SK-N-SH treated with all-trans-retinoic acid at 6 μM for 48 hours (cell line): ENCODE measurements around the gene POLR2H.

Experiments
- OSR1 ChIP-seq: fragments of 250-450 bp; sonication (Bioruptor Pico); IDR thresholded peaks from 2 replicates; pipeline ENCODE4 v1.8.0; 2022; ENCODE audit warnings: moderate library complexity, mild to moderate bottlenecking, inconsistent platforms
- PPARA ChIP-seq: fragments of 250-450 bp; sonication (Bioruptor Pico); IDR thresholded peaks from 2 replicates; pipeline ENCODE4 v1.5.0; 2020; ENCODE audit warnings: mild to moderate bottlenecking, borderline replicate concordance
- RARB ChIP-seq: fragments of 250-450 bp; sonication (Bioruptor Pico); IDR thresholded peaks from 2 replicates; pipeline ENCODE4 v1.8.0; 2021; ENCODE audit warnings: mild to moderate bottlenecking, moderate library complexity
- ZFP30 ChIP-seq: fragments of 450-650 bp; formaldehyde crosslinking; IDR thresholded peaks from 2 replicates; pipeline ENCODE4 v1.5.0; 2022; ENCODE audit warnings: mild to moderate bottlenecking, moderate library complexity
- TF ChIP-seq, protein P1 (sequence below): fragments of 250-450 bp; sonication (Bioruptor Pico); IDR thresholded peaks from 2 replicates; pipeline ENCODE4 v1.8.0; 2021; ENCODE audit warnings: low read depth, mild to moderate bottlenecking, moderate library complexity, borderline replicate concordance

DNA sequence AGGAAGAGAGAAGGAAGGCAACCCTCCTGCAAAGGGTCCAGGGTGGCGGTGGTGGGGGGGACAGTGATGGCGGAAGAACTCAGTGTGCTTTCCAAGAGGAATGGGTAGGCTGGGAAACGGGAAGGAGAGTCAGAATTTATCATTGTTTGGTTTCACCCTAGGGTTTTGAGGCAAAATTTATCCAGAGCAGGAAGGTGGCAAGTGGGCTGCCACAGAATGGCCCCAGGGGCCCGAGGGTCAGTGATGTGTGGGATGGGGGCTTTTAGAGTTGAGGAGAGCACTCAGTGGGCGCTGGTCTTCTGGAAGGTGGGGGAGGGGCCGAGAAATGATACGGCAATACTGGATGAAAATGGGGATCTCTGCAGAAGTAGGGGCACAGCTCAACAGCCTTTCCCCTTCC, 23.5 kb upstream of the POLR2H start:
- no peak for TF ChIP-seq PPARA
- TF ChIP-seq, protein P1, sequence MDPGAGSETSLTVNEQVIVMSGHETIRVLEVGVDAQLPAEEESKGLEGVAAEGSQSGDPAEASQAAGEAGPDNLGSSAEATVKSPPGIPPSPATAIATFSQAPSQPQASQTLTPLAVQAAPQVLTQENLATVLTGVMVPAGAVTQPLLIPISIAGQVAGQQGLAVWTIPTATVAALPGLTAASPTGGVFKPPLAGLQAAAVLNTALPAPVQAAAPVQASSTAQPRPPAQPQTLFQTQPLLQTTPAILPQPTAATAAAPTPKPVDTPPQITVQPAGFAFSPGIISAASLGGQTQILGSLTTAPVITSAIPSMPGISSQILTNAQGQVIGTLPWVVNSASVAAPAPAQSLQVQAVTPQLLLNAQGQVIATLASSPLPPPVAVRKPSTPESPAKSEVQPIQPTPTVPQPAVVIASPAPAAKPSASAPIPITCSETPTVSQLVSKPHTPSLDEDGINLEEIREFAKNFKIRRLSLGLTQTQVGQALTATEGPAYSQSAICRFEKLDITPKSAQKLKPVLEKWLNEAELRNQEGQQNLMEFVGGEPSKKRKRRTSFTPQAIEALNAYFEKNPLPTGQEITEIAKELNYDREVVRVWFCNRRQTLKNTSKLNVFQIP (CRISPR knock-in tag) = no peak
- TF ChIP-seq RARB (CRISPR knock-in tag) = no peak
- TF ChIP-seq OSR1 (CRISPR knock-in tag) = no peak
- TF ChIP-seq ZFP30 (CRISPR knock-in tag) = no peak
